ENCODE measurements around the gene PCDH15.

GRCh38 chr10:54594289-54594688, 206.7 kb downstream of the PCDH15 start:
- no peak for TF ChIP-seq EZH2 (IDR thresholded peaks at IDR 0.05; ENCODE audit: insufficient read depth, poor library complexity, severe bottlenecking)
- no peak for TF ChIP-seq EZH2phosphoT487 (IDR thresholded peaks at IDR 0.05; ENCODE audit: insufficient read depth, low read depth)
